ENCODE data around the gene KIAA1191.
"Not testable (repeated sequence)": the region's sequence is repeated elsewhere in the genome, so short reads cannot be mapped to it uniquely, and the experiment has no call there.

The KIAA1191 gene

DNA sequence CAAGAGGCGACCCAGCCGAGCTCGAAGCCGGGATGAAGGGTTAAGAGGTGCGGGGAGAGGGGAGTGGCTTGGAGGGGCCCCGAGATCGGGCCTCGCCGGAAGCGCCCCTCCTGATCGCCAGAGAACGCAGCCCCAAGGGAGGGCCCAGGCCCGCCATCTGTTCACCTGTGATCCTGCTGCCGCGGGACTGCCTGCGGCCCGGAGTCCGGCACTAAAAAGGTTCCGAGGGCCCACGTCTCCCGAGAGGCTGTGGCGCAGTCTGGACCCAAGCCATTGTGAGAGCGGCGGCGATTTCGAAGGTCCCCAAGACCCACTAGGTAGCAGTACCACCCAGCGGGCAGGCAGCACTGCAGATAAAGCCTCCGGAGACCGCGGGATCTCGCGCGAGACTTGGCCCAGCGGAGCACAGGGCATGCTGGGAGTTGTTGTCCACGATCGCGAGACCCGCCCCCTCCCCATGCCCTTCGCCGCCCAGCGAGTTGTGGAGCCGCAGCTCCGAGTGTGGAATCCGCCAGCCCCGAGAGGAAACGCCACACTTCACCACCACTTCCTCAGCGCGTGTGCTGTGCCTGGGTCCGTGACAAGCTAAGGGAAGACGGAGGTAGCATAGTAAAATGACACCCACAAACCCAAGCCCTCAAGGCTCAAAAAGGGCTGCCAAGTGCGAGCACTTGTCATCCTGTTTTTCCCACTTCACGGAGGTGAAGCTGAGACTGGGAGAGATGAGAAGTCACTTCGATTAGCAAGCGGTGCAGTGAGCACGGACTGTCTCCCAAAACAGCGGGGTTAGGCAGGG lies at the start of gene KIAA1191:
TSS of gene KIAA1191 (minus strand) at position 328 of the 796 bp plus-strand sequence. CDS start 2,256 bp downstream, outside the sequence.
- H3K27ac ChIP-seq: peak within 1 kb of the TSS; percentile 48
- TF ChIP-seq, protein P1, sequence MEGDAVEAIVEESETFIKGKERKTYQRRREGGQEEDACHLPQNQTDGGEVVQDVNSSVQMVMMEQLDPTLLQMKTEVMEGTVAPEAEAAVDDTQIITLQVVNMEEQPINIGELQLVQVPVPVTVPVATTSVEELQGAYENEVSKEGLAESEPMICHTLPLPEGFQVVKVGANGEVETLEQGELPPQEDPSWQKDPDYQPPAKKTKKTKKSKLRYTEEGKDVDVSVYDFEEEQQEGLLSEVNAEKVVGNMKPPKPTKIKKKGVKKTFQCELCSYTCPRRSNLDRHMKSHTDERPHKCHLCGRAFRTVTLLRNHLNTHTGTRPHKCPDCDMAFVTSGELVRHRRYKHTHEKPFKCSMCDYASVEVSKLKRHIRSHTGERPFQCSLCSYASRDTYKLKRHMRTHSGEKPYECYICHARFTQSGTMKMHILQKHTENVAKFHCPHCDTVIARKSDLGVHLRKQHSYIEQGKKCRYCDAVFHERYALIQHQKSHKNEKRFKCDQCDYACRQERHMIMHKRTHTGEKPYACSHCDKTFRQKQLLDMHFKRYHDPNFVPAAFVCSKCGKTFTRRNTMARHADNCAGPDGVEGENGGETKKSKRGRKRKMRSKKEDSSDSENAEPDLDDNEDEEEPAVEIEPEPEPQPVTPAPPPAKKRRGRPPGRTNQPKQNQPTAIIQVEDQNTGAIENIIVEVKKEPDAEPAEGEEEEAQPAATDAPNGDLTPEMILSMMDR (IDR thresholded peaks at IDR 0.05): peak; percentile 34
- no peak for TF ChIP-seq ZFX (IDR thresholded peaks at IDR 0.05; ENCODE audit: borderline replicate concordance)

GRCh38 chr5:176410486-176411180 lies 49.1 kb upstream of the KIAA1191 start:
- no peak overlapping the region for H3K27ac ChIP-seq
- TF ChIP-seq, protein P1 (IDR thresholded peaks at IDR 0.05): no peak
- TF ChIP-seq ZFX (IDR thresholded peaks at IDR 0.05; ENCODE audit: borderline replicate concordance): no peak

- no peak overlapping the region for H3K27ac ChIP-seq
- TF ChIP-seq, protein P1 (IDR thresholded peaks at IDR 0.05): no peak
- TF ChIP-seq ZFX (IDR thresholded peaks at IDR 0.05; ENCODE audit: borderline replicate concordance): no peak
Measured at GRCh38 chr5:176409765-176410164, 48.2 kb upstream of the KIAA1191 start.

DNA sequence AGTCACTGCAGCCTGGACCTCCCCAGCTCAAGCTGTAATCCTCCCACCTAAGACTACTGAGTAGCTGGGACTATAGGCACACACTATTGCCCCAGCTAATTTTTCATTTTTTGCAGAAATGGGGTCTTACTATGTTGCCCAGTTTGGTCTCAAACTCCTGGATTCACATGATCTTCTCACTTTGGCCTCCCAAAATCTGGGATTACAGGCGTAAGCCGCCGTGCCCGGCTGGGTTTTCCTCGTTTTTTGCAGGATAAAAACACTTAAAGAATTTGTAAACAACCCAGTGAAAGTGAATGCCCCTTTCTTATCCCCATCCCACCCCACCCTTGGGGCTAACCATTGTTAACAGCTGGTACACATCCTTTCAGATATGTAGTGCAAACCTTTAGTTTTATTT lies 47.0 kb upstream of the KIAA1191 start:
- TF ChIP-seq ZFX (IDR thresholded peaks at IDR 0.05; ENCODE audit: borderline replicate concordance): no peak
- TF ChIP-seq, protein P1 (IDR thresholded peaks at IDR 0.05): no peak
- no peak overlapping the region for H3K27ac ChIP-seq

DNA sequence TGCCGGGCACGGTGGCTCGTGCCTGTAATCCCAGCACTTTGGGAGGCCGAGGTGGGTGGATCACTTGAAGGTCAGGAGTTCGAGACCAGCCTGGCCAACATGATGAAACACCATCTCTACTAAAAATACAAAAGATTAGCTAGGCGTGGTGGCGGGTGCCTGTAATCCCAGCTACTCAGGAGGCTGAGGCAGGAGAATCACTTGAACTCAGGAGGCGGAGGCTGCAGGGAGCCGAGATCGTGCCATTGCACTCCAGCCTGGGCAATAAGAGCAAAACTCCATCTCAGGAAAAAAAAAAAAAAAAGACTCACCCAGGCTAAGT lies 46.6 kb upstream of the KIAA1191 start:
- H3K27ac ChIP-seq: not testable (repeated sequence)

DNA sequence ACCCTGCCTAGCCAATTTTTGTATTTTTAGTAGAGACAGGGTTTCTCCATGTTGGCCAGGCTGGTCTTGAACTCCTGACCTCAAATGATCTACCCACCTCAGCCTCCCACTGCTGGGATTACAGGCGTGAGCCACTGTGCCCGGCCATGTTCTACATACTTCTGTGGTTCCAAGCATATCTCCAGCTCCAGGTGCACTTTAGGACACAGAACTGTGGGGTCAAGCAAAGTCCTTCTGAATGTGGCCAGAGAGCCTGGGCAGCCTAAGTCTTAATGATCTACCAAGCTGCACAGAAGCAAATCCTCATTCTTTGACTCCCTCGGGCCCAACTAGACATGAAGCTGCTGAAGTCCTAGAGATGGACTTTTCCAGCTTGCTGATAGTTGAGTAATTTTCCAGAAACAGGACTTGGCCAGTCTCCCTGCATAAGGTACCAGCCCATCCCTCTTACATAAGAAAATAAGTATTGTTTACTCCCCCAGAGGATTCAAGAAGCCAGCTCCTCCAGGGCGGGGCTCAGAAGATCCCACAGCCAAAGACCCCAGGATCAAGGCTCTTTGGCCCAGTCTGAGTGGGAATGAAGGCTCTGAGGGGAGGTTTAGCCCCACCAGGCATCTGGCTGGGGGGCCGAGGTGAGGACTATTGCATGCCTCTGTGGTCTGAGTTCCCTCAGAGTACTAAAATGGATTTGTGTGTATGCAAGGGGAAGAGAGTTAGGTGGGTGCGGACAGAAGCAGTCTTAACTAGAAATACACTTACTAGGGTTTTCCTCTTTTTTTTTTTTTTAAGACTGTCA lies 46.1 kb upstream of the KIAA1191 start:
- H3K27ac ChIP-seq: no peak overlapping the region
- TF ChIP-seq, protein P1 (IDR thresholded peaks at IDR 0.05): no peak
- no peak for TF ChIP-seq ZFX (IDR thresholded peaks at IDR 0.05; ENCODE audit: borderline replicate concordance)

DNA sequence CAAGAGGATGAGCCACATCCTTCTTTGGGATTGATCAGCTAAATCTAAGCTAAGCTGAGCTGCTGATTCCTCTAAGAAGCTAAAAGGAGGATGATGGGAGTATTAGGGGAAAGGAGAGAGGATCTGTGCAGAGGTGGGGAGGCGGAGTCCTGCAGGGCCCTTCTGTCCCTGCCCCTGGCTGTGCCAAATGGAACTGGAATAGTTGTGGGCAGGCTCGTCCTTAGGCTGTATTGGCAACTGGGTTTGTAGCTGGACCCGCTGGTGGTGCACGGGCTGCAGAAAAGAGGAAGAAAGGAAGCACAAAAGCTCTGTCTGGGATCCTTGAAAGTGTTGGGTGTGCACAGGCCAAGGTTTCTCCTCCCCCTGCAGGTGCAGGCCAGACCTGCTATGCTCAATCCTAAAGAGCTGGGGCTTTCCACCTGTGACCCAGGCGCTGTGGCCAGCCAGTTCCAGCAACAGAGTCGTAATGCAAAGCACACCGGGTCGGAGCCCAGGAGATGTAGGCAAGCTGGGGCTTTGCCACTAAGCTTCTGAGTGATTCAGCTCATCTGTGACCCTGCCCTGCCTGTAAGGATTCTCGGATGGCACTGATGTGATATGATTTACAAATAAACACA lies 45.0 kb upstream of the KIAA1191 start:
- TF ChIP-seq ZFX (IDR thresholded peaks at IDR 0.05; ENCODE audit: borderline replicate concordance): no peak
- TF ChIP-seq, protein P1 (IDR thresholded peaks at IDR 0.05): no peak

More for the DNA sequence above, 45.0 kb upstream of the KIAA1191 start:
- no peak overlapping the region for H3K27ac ChIP-seq

Measured in 22Rv1 (cell line).